Erythroblast (primary cell): ENCODE results near the gene STAM2.

Experiments used
- GATA1 ChIP-seq: IDR thresholded peaks from 2 replicates; pipeline ENCODE4 v1.6.1; 2011; ENCODE audit warnings: low read depth, mild to moderate bottlenecking, control low read depth, low read length, moderate library complexity
- POLR2A ChIP-seq: IDR thresholded peaks from 2 replicates; pipeline ENCODE4 v1.6.1; 2011; ENCODE audit warnings: mild to moderate bottlenecking, low read length

DNA sequence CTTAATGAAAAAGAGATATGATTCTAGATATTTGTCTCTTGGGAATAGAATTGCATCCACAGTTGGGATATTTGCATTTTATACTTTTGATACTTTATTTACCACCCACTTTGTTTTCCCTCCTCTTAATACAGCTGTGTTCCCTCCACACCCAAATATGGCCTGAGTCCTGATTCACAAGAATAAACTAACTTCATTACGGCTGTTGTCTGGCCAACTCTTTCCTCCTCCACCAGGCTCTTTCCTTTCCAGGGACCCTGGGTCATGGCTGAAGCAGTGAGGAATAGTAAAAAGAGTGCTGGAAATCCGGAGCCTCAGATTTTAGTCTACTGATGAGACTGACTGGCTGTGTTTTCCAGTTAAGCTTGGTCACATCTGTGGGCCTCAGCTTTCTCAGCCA, 48.4 kb upstream of the STAM2 start:
- no peak for TF ChIP-seq POLR2A
- TF ChIP-seq GATA1: no peak
